ENCODE results near the gene OR10G7.

OR10G7 gene

GRCh38 chr11:124041254-124041653 lies at the start of gene OR10G7:
OR10G7 (minus strand) TSS chr11:124041325; CDS start chr11:124039001, 2,324 bp downstream.
- DNase-seq = no peak

- no peak for DNase-seq
Measured at GRCh38 chr11:124085997-124086846, 45.1 kb upstream of the OR10G7 start.

GRCh38 chr11:124085583-124085982 lies 44.5 kb upstream of the OR10G7 start:
- no peak for DNase-seq

GRCh38 chr11:124082371-124082770 lies 41.2 kb upstream of the OR10G7 start:
- DNase-seq = no peak

GRCh38 chr11:124081483-124081882 lies 40.4 kb upstream of the OR10G7 start:
- DNase-seq = no peak

GRCh38 chr11:124080327-124081001 lies 39.3 kb upstream of the OR10G7 start:
- no peak for DNase-seq

- no peak for DNase-seq
Measured at GRCh38 chr11:124079631-124080326, 38.7 kb upstream of the OR10G7 start.

- no peak for DNase-seq
Measured at GRCh38 chr11:124078591-124078990, 37.5 kb upstream of the OR10G7 start.

GRCh38 chr11:124077266-124077665 lies 36.1 kb upstream of the OR10G7 start:
- no peak for DNase-seq

GRCh38 chr11:124075841-124076651 lies 34.9 kb upstream of the OR10G7 start:
- DNase-seq = no peak

- no peak for DNase-seq
Measured at GRCh38 chr11:124075492-124075840, 34.3 kb upstream of the OR10G7 start.

GRCh38 chr11:124074554-124074953 lies 33.4 kb upstream of the OR10G7 start:
- no peak for DNase-seq

- no peak for DNase-seq
Measured at GRCh38 chr11:124072147-124072546, 31.0 kb upstream of the OR10G7 start.

- DNase-seq = no peak
Measured at GRCh38 chr11:124071623-124071948, 30.5 kb upstream of the OR10G7 start.

GRCh38 chr11:124070915-124071622 lies 29.9 kb upstream of the OR10G7 start:
- no peak for DNase-seq

GRCh38 chr11:124069429-124070401 lies 28.6 kb upstream of the OR10G7 start:
- no peak for DNase-seq

- no peak for DNase-seq
Measured at GRCh38 chr11:124068601-124069110, 27.5 kb upstream of the OR10G7 start.

GRCh38 chr11:124052966-124053365 lies 11.8 kb upstream of the OR10G7 start:
- DNase-seq = no peak

GRCh38 chr11:124050748-124051147 lies 9.6 kb upstream of the OR10G7 start:
- no peak for DNase-seq

GRCh38 chr11:124043420-124043819 lies 2.3 kb upstream of the OR10G7 start:
- DNase-seq = no peak

GRCh38 chr11:124039557-124039956 lies 1.6 kb downstream of the OR10G7 start:
- DNase-seq = no peak

Measured in cerebellar nuclear complex (tissue), 1 donor.